ENCODE results near the gene LRRTM3.

LRRTM3 gene

GRCh38 chr10:66925896-66926715, at the start of gene LRRTM3:
Gene LRRTM3, plus strand, starts transcription at chr10:66926036.
- peak; percentile 76 to 87 for DNase-seq (ENCODE audit: low read depth in 2 of 2)
- TF ChIP-seq CTCF (IDR thresholded peaks at IDR 0.05; ENCODE audit: low read depth, low read length), result peak; percentile 77
- peak within 1 kb of the TSS in 1 of 2 donors; percentile 46 for H3K4me3 ChIP-seq (replicated peaks in 1 of 2; ENCODE audit: low read depth in 2 of 2, low read length in 2 of 2)

- no peak for DNase-seq (ENCODE audit: low read depth in 2 of 2)
- H3K4me3 ChIP-seq (replicated peaks in 1 of 2; ENCODE audit: low read depth in 2 of 2, low read length in 2 of 2), result no peak overlapping the region
- TF ChIP-seq CTCF (IDR thresholded peaks at IDR 0.05; ENCODE audit: low read depth, low read length), result no peak
Observed at GRCh38 chr10:66877361-66877760, 48.5 kb upstream of the LRRTM3 start.

- TF ChIP-seq CTCF (IDR thresholded peaks at IDR 0.05; ENCODE audit: low read depth, low read length), result no peak
- no peak overlapping the region for H3K4me3 ChIP-seq (replicated peaks in 1 of 2; ENCODE audit: low read depth in 2 of 2, low read length in 2 of 2)
- DNase-seq (ENCODE audit: low read depth in 2 of 2), result no peak
Observed at GRCh38 chr10:66880292-66880691, 45.5 kb upstream of the LRRTM3 start.

- no peak for TF ChIP-seq CTCF (IDR thresholded peaks at IDR 0.05; ENCODE audit: low read depth, low read length)
- H3K4me3 ChIP-seq (replicated peaks in 1 of 2; ENCODE audit: low read depth in 2 of 2, low read length in 2 of 2), result no peak overlapping the region
- no peak for DNase-seq (ENCODE audit: low read depth in 2 of 2)
Observed at GRCh38 chr10:66880826-66881225, 45.0 kb upstream of the LRRTM3 start.

- DNase-seq (ENCODE audit: low read depth in 2 of 2), result no peak
- no peak for TF ChIP-seq CTCF (IDR thresholded peaks at IDR 0.05; ENCODE audit: low read depth, low read length)
- no peak overlapping the region for H3K4me3 ChIP-seq (replicated peaks in 1 of 2; ENCODE audit: low read depth in 2 of 2, low read length in 2 of 2)
Observed at GRCh38 chr10:66881814-66882213, 44.0 kb upstream of the LRRTM3 start.

- no peak overlapping the region for H3K4me3 ChIP-seq (replicated peaks in 1 of 2; ENCODE audit: low read depth in 2 of 2, low read length in 2 of 2)
- TF ChIP-seq CTCF (IDR thresholded peaks at IDR 0.05; ENCODE audit: low read depth, low read length), result no peak
- DNase-seq (ENCODE audit: low read depth in 2 of 2), result no peak
Observed at GRCh38 chr10:66882271-66882670, 43.6 kb upstream of the LRRTM3 start.

Data from cardiac fibroblast (primary cell).